SK-N-SH (cell line): ENCODE data around the gene RCSD1. TPM values are rescaled to one million over a fixed set of nuclear protein-coding genes. Genes with fewer than 3 reads are reported as not detected.

ENCODE experiments used
- CTCF ChIA-PET: fragments of 300-600, 350-600 bp; formaldehyde crosslinking; extraction: SDS; loops from one replicate; lab custom pipeline; 2021; lab: Yijun Ruan, JAX
- POLR2A ChIA-PET: fragments of 350-600 bp; sonication (Branson Sonifier 250); formaldehyde crosslinking; extraction: SDS; loops from one replicate; lab custom pipeline; 2020; ENCODE audit warnings: antibody characterized with exemption, inconsistent platforms; lab: Yijun Ruan, JAX
- DNase-seq: peaks from one replicate; pipeline ENCODE4 v3.0.0; 2012
- H2AFZ ChIP-seq: fragments of 200-600 bp; sonication (generic); 2 replicates; pipeline ENCODE4 v1.8.1; 2016; ENCODE audit warnings: antibody characterized with exemption, mild to moderate bottlenecking, low read depth
- H3F3A ChIP-seq: fragments of 200-600 bp; sonication (generic); replicated peaks from 2 replicates; pipeline ENCODE3; 2016; ENCODE audit warnings: antibody characterized with exemption, mild to moderate bottlenecking; ENCODE audit not compliant: insufficient read depth
- H3K27ac ChIP-seq, 2 experiments: fragments of 200-500 bp in 1 of 2; fragments of 200-600 bp in 1 of 2; sonication (Bioruptor generic) in 1 of 2; sonication (generic), shearing (Covaris generic) in 1 of 2; 2 replicates each; pipeline versions ENCODE4 v1.5.1 to v1.6.1; 2014 to 2016; ENCODE audit warnings: low read depth in 2 of 2, inconsistent platforms in 1 of 2, low read length in 1 of 2, mild to moderate bottlenecking in 1 of 2, mixed read lengths in 1 of 2
- H3K27me3 ChIP-seq: fragments of 200-600 bp; sonication (generic), shearing (Covaris generic); 2 replicates; pipeline ENCODE4 v1.6.1; 2016; ENCODE audit warnings: mixed run types; ENCODE audit not compliant: insufficient read depth
- H3K36me3 ChIP-seq, 2 experiments: fragments of 200-500 bp in 1 of 2; fragments of 200-600 bp in 1 of 2; sonication (Bioruptor generic) in 1 of 2; sonication (generic) in 1 of 2; replicated peaks in 1 of 2; 2 replicates each; pipeline versions ENCODE3 to v1.5.1; 2014 to 2016; ENCODE audit warnings: low read length in 1 of 2, mild to moderate bottlenecking in 1 of 2; ENCODE audit not compliant: insufficient read depth in 2 of 2, control insufficient read depth in 1 of 2
- H3K4me1 ChIP-seq, 2 experiments: fragments of 200-500 bp in 1 of 2; fragments of 200-600 bp in 1 of 2; sonication (Bioruptor generic) in 1 of 2; sonication (generic), shearing (Covaris generic) in 1 of 2; 2 replicates each; pipeline versions ENCODE4 v1.5.1 to v1.6.1; 2014 to 2016; ENCODE audit warnings: low read depth in 1 of 2, low read length in 1 of 2, mixed run types in 1 of 2; ENCODE audit not compliant: insufficient read depth in 2 of 2, control insufficient read depth in 1 of 2
- H3K4me2 ChIP-seq: fragments of 200-600 bp; sonication (generic), shearing (Covaris generic); 2 replicates; pipeline ENCODE4 v1.6.1; 2017; ENCODE audit warnings: mixed run types
- H3K4me3 ChIP-seq, 2 experiments: fragments of 200-500 bp in 1 of 2; fragments of 200-600 bp in 1 of 2; sonication (Bioruptor generic) in 1 of 2; sonication (generic), shearing (Covaris generic) in 1 of 2; 2 replicates each; pipeline versions ENCODE4 v1.5.1 to v1.8.1; 2014 to 2016; ENCODE audit warnings: low read depth in 2 of 2, inconsistent platforms in 1 of 2, low read length in 1 of 2, mild to moderate bottlenecking in 1 of 2, mixed read lengths in 1 of 2, moderate library complexity in 1 of 2
- H3K79me2 ChIP-seq: fragments of 200-600 bp; sonication (generic); 2 replicates; pipeline ENCODE4 v1.8.1; 2017; ENCODE audit warnings: mild to moderate bottlenecking; ENCODE audit not compliant: insufficient read depth
- H3K9ac ChIP-seq: fragments of 200-600 bp; sonication (generic); 2 replicates; pipeline ENCODE4 v1.6.1; 2017; ENCODE audit warnings: mixed run types
- H3K9me2 ChIP-seq: fragments of 200-600 bp; sonication (generic); 2 replicates; pipeline ENCODE4 v1.6.1; 2017; ENCODE audit warnings: mixed run types
- H3K9me3 ChIP-seq: fragments of 200-600 bp; sonication (generic); 2 replicates; pipeline ENCODE4 v1.6.1; 2017; ENCODE audit warnings: mixed run types, mild to moderate bottlenecking, moderate library complexity
- H4K20me1 ChIP-seq: fragments of 200-600 bp; sonication (generic); 2 replicates; pipeline ENCODE4 v1.6.1; 2017; ENCODE audit warnings: mild to moderate bottlenecking, mixed run types; ENCODE audit not compliant: insufficient read depth
- CTCF ChIP-seq: fragments of 200-600 bp; sonication (generic); IDR thresholded peaks from 2 replicates; pipeline ENCODE4 v1.6.1; 2017; ENCODE audit warnings: antibody characterized with exemption, mild to moderate bottlenecking, moderate library complexity
- ELF1 ChIP-seq: IDR thresholded peaks from 2 replicates; pipeline ENCODE4 v1.4.0; 2012
- FOSL2 ChIP-seq: IDR thresholded peaks from 2 replicates; pipeline ENCODE4 v1.4.0; 2012; ENCODE audit warnings: low read depth, mild to moderate bottlenecking, moderate library complexity, borderline replicate concordance
- FOXJ3 ChIP-seq: sonication (generic); formaldehyde crosslinking; IDR thresholded peaks from 2 replicates; pipeline ENCODE4 v1.5.1; 2020; ENCODE audit warnings: mild to moderate bottlenecking, missing genetic modification reagents
- GABPA ChIP-seq: IDR thresholded peaks from 2 replicates; pipeline ENCODE4 v1.4.0; 2012; ENCODE audit warnings: low read depth, mild to moderate bottlenecking
- IRF3 ChIP-seq: fragments of 150-350 bp; IDR thresholded peaks from 2 replicates; pipeline ENCODE4 v1.6.1; 2016; ENCODE audit warnings: mild to moderate bottlenecking, low read depth, low read length
- JUND ChIP-seq: IDR thresholded peaks from 2 replicates; pipeline ENCODE4 v1.4.0; 2012
- MAX ChIP-seq: IDR thresholded peaks from 2 replicates; pipeline ENCODE4 v1.4.0; 2012; ENCODE audit warnings: low read depth
- MEF2A ChIP-seq: IDR thresholded peaks from 2 replicates; pipeline ENCODE4 v1.4.0; 2012; ENCODE audit warnings: low read depth, borderline replicate concordance
- MXI1 ChIP-seq: IDR thresholded peaks from 2 replicates; pipeline ENCODE4 v1.6.1; 2012; ENCODE audit warnings: mild to moderate bottlenecking, low read depth, low read length, improper control_type of control experiment
- NRF1 ChIP-seq: IDR thresholded peaks from 2 replicates; pipeline ENCODE4 v1.6.1; 2012; ENCODE audit warnings: low read depth, mild to moderate bottlenecking, low read length
- POLR2AphosphoS5 ChIP-seq: IDR thresholded peaks from 2 replicates; pipeline ENCODE4 v1.6.1; 2012; ENCODE audit warnings: low read depth, low read length
- REST ChIP-seq: IDR thresholded peaks from 2 replicates; pipeline ENCODE4 v1.6.1; 2012; ENCODE audit warnings: mild to moderate bottlenecking, low read depth, low read length, moderate library complexity
- RFX5 ChIP-seq: IDR thresholded peaks from 2 replicates; pipeline ENCODE4 v1.6.1; 2012; ENCODE audit warnings: mild to moderate bottlenecking, improper control_type of control experiment, low read length
- RXRA ChIP-seq: IDR thresholded peaks from 2 replicates; pipeline ENCODE4 v1.4.0; 2012; ENCODE audit warnings: low read depth, mild to moderate bottlenecking, borderline replicate concordance
- SIN3A ChIP-seq: IDR thresholded peaks from 2 replicates; pipeline ENCODE4 v1.6.1; 2012; ENCODE audit warnings: low read depth, mild to moderate bottlenecking, low read length, moderate library complexity, borderline replicate concordance
- SMC3 ChIP-seq: IDR thresholded peaks from 2 replicates; pipeline ENCODE4 v1.6.1; 2012; ENCODE audit warnings: low read depth, low read length, improper control_type of control experiment
- TCF12 ChIP-seq: IDR thresholded peaks from 2 replicates; pipeline ENCODE4 v1.4.0; 2012
- TEAD4 ChIP-seq: IDR thresholded peaks from 2 replicates; pipeline ENCODE4 v1.4.0; 2012; ENCODE audit warnings: mild to moderate bottlenecking, borderline replicate concordance; ENCODE audit not compliant: insufficient read depth
- YY1 ChIP-seq: IDR thresholded peaks from 2 replicates; pipeline ENCODE4 v1.4.0; 2012; ENCODE audit warnings: low read depth, mild to moderate bottlenecking
- WGBS: methylation state at CpG from one replicate; pipeline ENCODE4 v1.1.6; 2017; ENCODE audit warnings: low lambda C conversion rate; 5-methylcytosine and 5-hydroxymethylcytosine counted together
- polyA plus RNA-seq, 3 experiments: library from polyadenylated mRNA; depleted of rRNA; stranded (reverse); fragments of >200 nt; gene quantifications; 2 replicates each; pipeline ENCODE4 v1.2.3, GENCODE V29; 2012

The RCSD1 gene
- polyA plus RNA-seq, 1 of the 3 experiments (the other 2 are of a cell fraction), result 0.02 TPM

GRCh38 chr1:167751676-167752075 lies 121.6 kb downstream of the RCSD1 start:
- no peaks in the 10 kb centered on the region for H3K36me3 ChIP-seq
- H3K9ac ChIP-seq, result no peak overlapping the region
- no peak for DNase-seq
- peaks cover 22 to 23% of the 10 kb centered on the region in 2 experiments; a peak in 3 of 4 replicates for H3K4me1 ChIP-seq
- H2AFZ ChIP-seq, result no peak overlapping the region
- H3K9me2 ChIP-seq, result no peaks in the 10 kb centered on the region
- 0 out of 2 replicates have a peak overlapping the region, but pooled peaks have one; percentile 14 for H3K4me2 ChIP-seq
- ChIA-PET POLR2A (no interaction called here), CTCF (no interaction called here)
- no peak overlapping the region for H3K4me3 ChIP-seq
- H3K27ac ChIP-seq, result no peak overlapping the region; a peak in 1 of 4 replicates
- peaks cover 5% of the 10 kb centered on the region for H3F3A ChIP-seq
- no peaks in the 10 kb centered on the region for H3K9me3 ChIP-seq
- TF ChIP-seq RXRA (no peak), JUND (no peak), IRF3 (no peak), TCF12 (no peak)
- TF ChIP-seq, all 33 proteins: peak for 0
- 83% methylated on average over 1 of the region's 1 CpG for WGBS
- Histone ChIP-seq H4K20me1 (peaks cover 32% of the 10 kb centered on the region), H3K27me3 (no peaks in the 10 kb centered on the region), H3K79me2 (peaks cover 99% of the 10 kb centered on the region)

- Histone ChIP-seq H3F3A (peaks cover 5% of the 10 kb centered on the region), H4K20me1 (peaks cover 26% of the 10 kb centered on the region), H3K27ac (peak overlapping the region in 1 of 2 experiments; percentile 7; a peak in 1 of 4 replicates), H3K36me3 (no peaks in the 10 kb centered on the region), H3K9me2 (no peaks in the 10 kb centered on the region), H3K79me2 (peaks cover 97% of the 10 kb centered on the region), H3K9ac (no peak overlapping the region), H3K9me3 (no peaks in the 10 kb centered on the region), H3K4me2 (peak overlapping the region; percentile 14; the same call in 1 of the 2 replicates), H2AFZ (no peak overlapping the region), H3K27me3 (no peaks in the 10 kb centered on the region), H3K4me1 (peaks cover 23 to 26% of the 10 kb centered on the region in 2 experiments; a peak in 3 of 4 replicates), H3K4me3 (no peak overlapping the region)
- CTCF ChIA-PET, result interaction anchor here (0.8 to 1.9 kb wide), 2 partner anchors 14 to 59 kb away, joined by 4 to 5 read pairs; no protein-coding TSS in a partner anchor
- no peak for DNase-seq
- TF ChIP-seq SMC3, result no peak
- no peak for TF ChIP-seq YY1
- TF ChIP-seq MAX, result no peak
- TF ChIP-seq JUND, result no peak
- no peak for TF ChIP-seq NRF1
- no peak for TF ChIP-seq TEAD4
- TF ChIP-seq FOSL2, result no peak
- no peak for TF ChIP-seq ELF1
- no peak for TF ChIP-seq GABPA
- no peak for TF ChIP-seq MXI1
- TF ChIP-seq SIN3A, result no peak
- TF ChIP-seq FOXJ3 (CRISPR knock-in tag), result no peak
- no peak for TF ChIP-seq CTCF
- TF ChIP-seq MEF2A, result no peak
- no peak for TF ChIP-seq REST
- TF ChIP-seq POLR2AphosphoS5, result no peak
- TF ChIP-seq TCF12, result no peak
- no peak for TF ChIP-seq RFX5
- POLR2A ChIA-PET, result no interaction called here
Measured at GRCh38 chr1:167752219-167752985, 122.4 kb downstream of the RCSD1 start.
